Transverse colon (tissue), 3 donors: ENCODE measurements around the gene PLTP.

Experiments used
- POLR2A ChIP-seq: fragments of 450-650 bp; IDR thresholded peaks from one replicate; pipeline ENCODE4 v1.6.1; 2016; ENCODE audit warnings: antibody characterized with exemption, mild to moderate bottlenecking, moderate library complexity
- POLR2AphosphoS5 ChIP-seq, 3 donors: sonication (generic); formaldehyde crosslinking; IDR thresholded peaks; one replicate each; pipeline ENCODE4 v1.6.1; 2016; ENCODE audit warnings: antibody characterized with exemption in 3 of 3

DNA sequence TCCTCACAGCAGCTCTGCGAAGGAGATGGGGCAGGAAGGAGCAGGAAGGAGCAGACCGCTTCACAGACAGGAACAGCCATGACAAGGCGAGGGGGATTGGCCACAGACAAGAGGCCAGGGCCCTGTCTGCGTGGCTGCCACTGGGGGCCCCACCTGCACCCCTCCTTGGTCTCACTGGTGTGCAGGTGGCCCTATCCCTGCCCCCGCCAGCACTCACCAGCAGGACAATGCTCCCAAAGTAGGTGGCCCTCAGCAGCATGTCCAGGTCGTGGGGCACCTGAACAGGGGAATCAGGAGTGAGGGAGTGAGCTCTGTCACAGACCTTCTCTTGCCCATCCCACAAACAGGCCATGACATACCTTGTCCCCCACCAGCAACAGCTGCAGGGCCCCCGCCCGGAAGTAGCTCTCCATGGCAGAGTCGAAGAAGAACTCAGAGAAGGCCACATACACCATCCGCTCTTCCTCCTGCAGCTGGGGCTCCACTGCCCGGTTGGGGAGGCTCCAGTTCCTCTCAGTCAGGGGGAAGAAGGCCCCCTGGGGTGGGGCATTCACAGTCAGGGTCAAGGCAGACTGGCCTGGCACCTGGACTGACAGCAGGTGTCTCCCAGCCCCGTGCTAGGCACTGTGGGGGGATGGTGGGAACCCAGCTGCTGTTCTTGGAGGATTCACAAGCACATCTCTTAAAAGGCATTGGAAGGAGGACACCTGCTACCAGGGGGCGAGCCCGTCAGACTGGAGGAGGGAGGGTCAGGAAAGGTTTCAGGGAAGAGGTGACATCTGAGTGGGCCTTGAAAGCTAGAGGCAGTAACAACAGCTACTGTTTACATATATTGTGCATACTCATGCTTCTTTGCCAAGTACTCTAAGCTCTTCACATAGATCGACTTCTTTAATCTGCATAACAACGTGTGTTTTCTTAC lies 7.1 kb downstream of the PLTP start:
- TF ChIP-seq POLR2A (no peak), POLR2AphosphoS5 (IDR thresholded peaks at IDR 0.05) (no peak)
